Parathyroid adenoma (tissue), 2 donors: ENCODE results near the gene PPARA.

Source experiments
- H2AFZ ChIP-seq: fragments of 300-600 bp; sonication (generic); one replicate; pipeline ENCODE4 v1.7.0; 2017; ENCODE audit warnings: antibody characterized with exemption, mild to moderate bottlenecking
- H3K27ac ChIP-seq: fragments of 300-600 bp; sonication (generic); one replicate; pipeline ENCODE4 v1.7.0; 2017
- H3K27me3 ChIP-seq: fragments of 300-600 bp; sonication (generic); one replicate; pipeline ENCODE4 v1.7.0; 2017; ENCODE audit warnings: low read length; ENCODE audit not compliant: control insufficient read depth, insufficient read depth
- H3K36me3 ChIP-seq: fragments of 300-600 bp; sonication (generic); one replicate; pipeline ENCODE4 v1.7.0; 2017; ENCODE audit warnings: low read length; ENCODE audit not compliant: control insufficient read depth, insufficient read depth
- H3K4me1 ChIP-seq: fragments of 300-600 bp; sonication (generic); one replicate; pipeline ENCODE4 v1.7.0; 2017; ENCODE audit warnings: control low read depth
- H3K4me2 ChIP-seq: fragments of 300-600 bp; sonication (generic); one replicate; pipeline ENCODE4 v1.7.0; 2017; ENCODE audit warnings: low read length
- H3K4me3 ChIP-seq: fragments of 300-600 bp; sonication (generic); one replicate; pipeline ENCODE4 v1.7.0; 2017; ENCODE audit warnings: low read depth, low read length
- H3K79me2 ChIP-seq: fragments of 300-600 bp; sonication (generic); one replicate; pipeline ENCODE4 v1.7.0; 2017; ENCODE audit warnings: control low read depth
- H3K9ac ChIP-seq: fragments of 300-600 bp; sonication (generic); one replicate; pipeline ENCODE4 v1.7.0; 2017; ENCODE audit warnings: mild to moderate bottlenecking
- H3K9me3 ChIP-seq: fragments of 300-600 bp; sonication (generic); one replicate; pipeline ENCODE4 v1.7.0; 2017; ENCODE audit warnings: low read length; ENCODE audit not compliant: control insufficient read depth
- CTCF ChIP-seq: fragments of 300-600 bp; sonication (generic); IDR thresholded peaks from one replicate; pipeline ENCODE4 v1.7.0; 2017; ENCODE audit warnings: antibody characterized with exemption, mild to moderate bottlenecking
- donor health status: primary hyperparathyroidism.

The PPARA gene

GRCh38 chr22:46275455-46276122, 125.3 kb downstream of the PPARA start:
- no peak overlapping the region for H2AFZ ChIP-seq
- no peak overlapping the region for H3K9ac ChIP-seq
- no peak overlapping the region for H3K27ac ChIP-seq
- H3K4me1 ChIP-seq = no peaks in the 10 kb centered on the region
- no peak for TF ChIP-seq CTCF
- H3K4me2 ChIP-seq = no peak overlapping the region
- no peaks in the 10 kb centered on the region for H3K27me3 ChIP-seq
- no peaks in the 10 kb centered on the region for H3K9me3 ChIP-seq
- no peak overlapping the region for H3K4me3 ChIP-seq
- no peaks in the 10 kb centered on the region for H3K79me2 ChIP-seq
- H3K36me3 ChIP-seq = no peaks in the 10 kb centered on the region

GRCh38 chr22:46276563-46276962, 126.2 kb downstream of the PPARA start:
- no peaks in the 10 kb centered on the region for H3K4me1 ChIP-seq
- H2AFZ ChIP-seq = no peak overlapping the region
- no peak overlapping the region for H3K4me2 ChIP-seq
- H3K79me2 ChIP-seq = no peaks in the 10 kb centered on the region
- H3K36me3 ChIP-seq = no peaks in the 10 kb centered on the region
- TF ChIP-seq CTCF = no peak
- no peak overlapping the region for H3K27ac ChIP-seq
- H3K27me3 ChIP-seq = no peaks in the 10 kb centered on the region
- H3K9me3 ChIP-seq = no peaks in the 10 kb centered on the region
- no peak overlapping the region for H3K4me3 ChIP-seq
- H3K9ac ChIP-seq = no peak overlapping the region

GRCh38 chr22:46278656-46279645, 128.6 kb downstream of the PPARA start:
- no peaks in the 10 kb centered on the region for H3K79me2 ChIP-seq
- no peaks in the 10 kb centered on the region for H3K9me3 ChIP-seq
- no peak overlapping the region for H2AFZ ChIP-seq
- H3K27me3 ChIP-seq = no peaks in the 10 kb centered on the region
- no peak overlapping the region for H3K9ac ChIP-seq
- no peak overlapping the region for H3K27ac ChIP-seq
- H3K36me3 ChIP-seq = no peaks in the 10 kb centered on the region
- H3K4me2 ChIP-seq = no peak overlapping the region
- no peak overlapping the region for H3K4me3 ChIP-seq
- no peaks in the 10 kb centered on the region for H3K4me1 ChIP-seq
- no peak for TF ChIP-seq CTCF

- Histone ChIP-seq H2AFZ (no peak overlapping the region), H3K79me2 (no peaks in the 10 kb centered on the region), H3K9me3 (no peaks in the 10 kb centered on the region), H3K4me2 (no peak overlapping the region), H3K9ac (no peak overlapping the region), H3K36me3 (no peaks in the 10 kb centered on the region), H3K4me3 (no peak overlapping the region), H3K27me3 (no peaks in the 10 kb centered on the region), H3K27ac (no peak overlapping the region), H3K4me1 (no peaks in the 10 kb centered on the region)
- TF ChIP-seq CTCF = no peak
These were observed 129.9 kb downstream of the PPARA start for GRCh38 chr22:46280063-46280817.
